A172 (cell line): ENCODE measurements around the gene TNFRSF14. TPM values are rescaled to one million over a fixed set of nuclear protein-coding genes. Genes with fewer than 3 reads are reported as not detected.

Experiments
- DNase-seq: peaks from one replicate; pipeline ENCODE4 v3.0.0-alpha.2; 2015; ENCODE audit warnings: low spot score
- total RNA-seq: library from RNA; depleted of rRNA; stranded (reverse); fragments of >200 nt; shearing (Covaris generic); gene quantifications from 2 replicates; pipeline ENCODE4 v1.2.3, GENCODE V29; 2014

TNFRSF14 gene
- total RNA-seq, 1 experiment from 2014 or later, result 0.05 TPM

DNA sequence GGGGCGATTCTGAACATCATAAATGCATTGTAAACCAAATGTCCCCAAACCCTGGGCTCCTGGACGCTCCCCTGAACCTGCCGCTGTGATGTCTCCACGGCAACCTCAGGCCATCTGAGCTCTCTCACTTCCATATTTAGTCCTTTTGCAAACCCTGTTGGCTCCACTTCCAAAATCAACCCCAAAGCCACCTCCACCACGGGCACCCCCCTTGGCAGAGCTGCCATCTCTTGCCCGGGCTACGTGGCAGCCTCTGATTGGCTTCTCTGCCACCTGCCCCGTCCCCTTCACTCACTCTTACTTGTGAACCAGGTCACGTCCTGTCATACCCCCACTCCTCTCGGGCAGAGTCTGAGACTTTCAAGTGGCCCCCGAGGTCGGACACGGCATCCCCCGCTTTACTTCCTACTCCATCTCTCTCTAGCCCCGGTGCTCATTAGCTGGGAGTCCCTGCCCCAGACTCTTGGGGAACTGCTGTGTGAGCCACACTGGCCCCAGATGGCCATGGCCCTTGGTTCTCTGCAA, 46.2 kb downstream of the TNFRSF14 start:
- no peak for DNase-seq

DNA sequence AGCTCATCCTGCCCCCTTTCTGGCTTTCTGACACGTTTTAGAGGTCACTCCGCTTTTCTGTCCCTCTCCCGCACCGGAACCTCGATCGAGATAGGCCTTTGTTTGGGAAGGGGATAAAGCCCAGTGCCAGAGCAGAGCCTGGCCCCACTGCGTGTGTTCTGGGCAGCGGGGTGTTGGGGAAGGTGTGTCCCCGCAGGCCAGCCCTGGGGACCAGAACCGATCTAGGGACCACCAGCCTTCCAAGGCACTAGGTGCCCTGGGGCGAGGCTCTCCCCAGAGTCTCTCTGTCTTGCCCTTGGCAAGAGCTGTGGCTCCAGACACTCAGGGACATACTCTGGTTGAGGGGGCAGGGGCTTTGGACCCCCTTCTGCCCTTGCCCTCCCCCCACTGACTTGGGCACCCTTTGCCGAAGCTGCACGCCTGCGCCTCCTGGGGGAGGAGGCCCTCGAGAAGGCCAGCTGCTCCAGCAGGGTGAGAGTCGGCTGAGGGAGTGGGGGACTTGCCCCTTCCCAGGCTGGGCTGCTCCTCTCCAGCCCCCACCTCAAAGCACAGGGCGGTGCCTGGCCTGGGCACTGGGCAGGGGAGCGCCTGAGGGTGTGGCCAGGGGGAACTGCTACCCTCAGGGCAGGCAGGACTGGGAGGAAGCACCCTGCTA, 46.8 kb downstream of the TNFRSF14 start:
- DNase-seq, result no peak

GRCh38 chr1:2603521-2604155, 47.5 kb downstream of the TNFRSF14 start:
- no peak for DNase-seq

DNA sequence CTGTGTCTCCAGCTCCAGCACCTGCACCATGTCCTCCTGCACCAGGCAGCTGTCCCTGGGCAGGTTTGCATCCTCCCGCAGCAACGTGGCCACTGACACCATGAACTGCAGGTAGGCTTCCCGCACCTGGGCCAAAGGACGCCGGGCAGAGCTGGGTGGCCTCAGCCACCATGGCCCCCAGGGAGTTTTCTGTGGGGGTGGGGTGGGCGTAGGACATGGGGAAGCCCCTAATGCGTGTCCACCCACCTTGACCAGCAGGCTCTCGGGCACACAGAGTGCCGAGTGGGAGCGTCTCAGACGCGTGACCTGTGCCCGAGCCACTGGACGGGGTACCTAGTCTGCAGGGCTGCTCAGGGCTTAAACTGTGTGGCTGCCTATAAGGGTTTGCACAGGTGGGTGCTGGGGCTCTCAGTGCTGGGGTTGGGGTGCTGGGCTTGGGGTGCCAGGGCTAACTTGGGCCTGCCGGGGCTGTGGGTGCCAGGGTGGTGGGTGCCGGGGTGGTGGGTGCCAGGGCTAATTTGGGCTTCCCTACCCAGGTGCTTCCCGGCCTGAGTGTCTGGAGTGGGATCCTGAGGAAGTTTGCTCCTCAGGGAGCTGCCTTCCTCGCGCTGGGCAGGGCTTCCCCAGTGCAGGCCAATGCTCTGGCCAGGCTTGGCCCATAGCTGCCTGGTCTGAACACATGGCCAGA, 48.1 kb downstream of the TNFRSF14 start:
- no peak for DNase-seq

GRCh38 chr1:2604844-2605508, 48.8 kb downstream of the TNFRSF14 start:
- no peak for DNase-seq

DNA sequence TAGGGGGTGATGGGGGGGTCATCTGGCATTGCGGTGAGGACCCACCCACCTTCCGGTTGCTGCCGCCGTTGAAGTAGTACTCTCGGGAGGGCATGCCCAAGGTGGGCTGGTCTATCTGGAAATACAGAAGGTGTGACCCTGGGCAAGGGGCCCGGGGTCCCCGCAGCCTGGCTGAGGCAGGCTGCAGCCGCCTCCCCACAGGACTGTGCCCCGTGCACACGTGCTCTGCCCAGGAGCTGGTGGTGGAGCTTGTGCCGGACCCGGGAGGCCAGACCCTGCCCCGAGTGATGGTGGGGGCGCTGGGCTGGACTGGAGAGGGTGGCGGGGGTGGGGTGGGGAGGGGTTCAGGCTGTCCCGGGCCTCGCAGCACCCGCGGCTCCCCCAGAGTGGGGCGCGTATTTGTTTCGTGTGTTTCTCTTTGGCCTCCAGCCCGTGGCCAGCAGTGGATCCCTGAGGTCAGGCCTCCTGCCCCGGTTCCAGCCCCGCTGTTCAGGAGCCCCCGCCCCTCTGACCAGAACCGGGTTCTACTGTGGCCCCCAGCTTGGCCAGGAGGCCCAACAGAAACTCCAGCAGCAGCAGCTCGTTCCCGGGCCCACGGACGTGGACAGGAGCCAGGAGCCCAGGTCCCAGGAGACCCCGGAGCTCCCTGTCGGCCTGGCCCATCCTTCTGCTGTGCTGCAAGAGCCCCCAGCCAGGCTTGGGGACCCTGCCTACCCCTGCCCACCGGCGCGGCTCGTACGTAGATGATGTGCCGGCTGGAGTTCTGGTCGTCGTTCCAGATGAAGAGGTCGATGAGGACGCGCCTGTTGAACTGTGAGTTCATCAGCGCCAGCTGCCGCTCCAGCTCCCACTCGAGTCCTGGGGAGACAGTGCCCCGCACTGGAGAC, 49.6 kb downstream of the TNFRSF14 start:
- no peak for DNase-seq

DNA sequence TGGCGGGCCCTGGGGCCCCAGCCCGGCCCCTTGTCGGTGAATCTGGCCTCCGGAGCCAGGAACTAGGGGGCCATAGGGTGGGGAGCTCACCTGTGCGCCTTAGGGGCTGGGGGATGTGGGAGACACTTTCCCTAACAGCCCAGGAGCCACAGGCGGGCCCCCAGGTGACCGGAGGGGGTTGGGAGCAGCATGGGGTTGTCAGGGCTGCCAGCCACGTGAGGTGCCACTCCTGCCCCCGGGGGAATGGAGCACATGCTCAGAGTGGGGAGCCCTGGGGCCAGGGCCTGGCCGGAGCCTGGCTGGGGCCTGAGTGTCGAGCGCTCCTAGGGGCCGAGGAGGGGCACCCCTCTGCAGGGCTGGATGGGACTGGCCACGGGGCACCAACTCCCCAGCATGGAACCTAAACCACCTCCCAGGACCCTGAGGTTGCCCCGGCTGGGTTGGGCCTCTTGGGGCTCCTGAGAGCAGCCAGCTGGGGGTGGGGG, 50.3 kb downstream of the TNFRSF14 start:
- no peak for DNase-seq

- DNase-seq, result no peak
Observed at GRCh38 chr1:2606881-2607621, 50.9 kb downstream of the TNFRSF14 start.

- no peak for DNase-seq
Observed at GRCh38 chr1:2607641-2608091, 51.5 kb downstream of the TNFRSF14 start.

DNA sequence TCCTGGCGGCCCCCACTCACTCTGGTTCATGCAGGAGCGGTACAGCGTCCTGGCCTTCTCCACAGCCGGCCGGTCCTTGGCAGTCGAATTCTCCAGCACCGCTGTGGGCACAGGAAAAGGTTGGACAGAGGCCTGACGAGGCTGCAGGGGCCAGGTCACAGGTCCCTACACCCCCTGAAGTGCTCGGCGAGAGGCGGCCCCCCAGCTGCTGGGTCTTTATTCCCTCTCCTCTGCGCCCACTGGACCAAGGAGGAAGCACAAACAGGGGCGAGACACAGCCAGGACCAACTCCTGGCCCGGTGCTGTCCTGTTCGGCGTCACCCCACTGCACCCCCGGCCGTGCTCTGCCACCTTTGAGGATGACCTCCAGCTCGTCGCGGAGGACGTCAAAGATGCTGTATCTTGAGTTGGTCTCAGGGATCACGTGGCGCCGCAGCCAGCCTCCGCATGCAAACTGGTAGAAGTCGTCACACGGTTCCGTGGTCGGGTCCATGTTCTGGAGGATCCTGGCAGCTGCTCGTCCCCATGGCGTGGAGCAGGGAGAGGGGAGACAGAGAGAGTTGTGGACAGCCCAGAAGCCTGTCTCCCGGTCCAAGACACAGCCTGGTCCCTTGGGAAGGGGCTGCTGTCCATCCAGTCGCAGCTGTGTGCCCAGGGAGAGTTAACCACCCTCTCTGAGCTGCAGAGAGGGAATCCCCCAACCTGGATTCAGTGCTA, 53.3 kb downstream of the TNFRSF14 start:
- DNase-seq, result no peak

GRCh38 chr1:2610036-2610959, 54.1 kb downstream of the TNFRSF14 start:
- no peak for DNase-seq

- no peak for DNase-seq
Observed at GRCh38 chr1:2611031-2611501, 54.9 kb downstream of the TNFRSF14 start.

DNA sequence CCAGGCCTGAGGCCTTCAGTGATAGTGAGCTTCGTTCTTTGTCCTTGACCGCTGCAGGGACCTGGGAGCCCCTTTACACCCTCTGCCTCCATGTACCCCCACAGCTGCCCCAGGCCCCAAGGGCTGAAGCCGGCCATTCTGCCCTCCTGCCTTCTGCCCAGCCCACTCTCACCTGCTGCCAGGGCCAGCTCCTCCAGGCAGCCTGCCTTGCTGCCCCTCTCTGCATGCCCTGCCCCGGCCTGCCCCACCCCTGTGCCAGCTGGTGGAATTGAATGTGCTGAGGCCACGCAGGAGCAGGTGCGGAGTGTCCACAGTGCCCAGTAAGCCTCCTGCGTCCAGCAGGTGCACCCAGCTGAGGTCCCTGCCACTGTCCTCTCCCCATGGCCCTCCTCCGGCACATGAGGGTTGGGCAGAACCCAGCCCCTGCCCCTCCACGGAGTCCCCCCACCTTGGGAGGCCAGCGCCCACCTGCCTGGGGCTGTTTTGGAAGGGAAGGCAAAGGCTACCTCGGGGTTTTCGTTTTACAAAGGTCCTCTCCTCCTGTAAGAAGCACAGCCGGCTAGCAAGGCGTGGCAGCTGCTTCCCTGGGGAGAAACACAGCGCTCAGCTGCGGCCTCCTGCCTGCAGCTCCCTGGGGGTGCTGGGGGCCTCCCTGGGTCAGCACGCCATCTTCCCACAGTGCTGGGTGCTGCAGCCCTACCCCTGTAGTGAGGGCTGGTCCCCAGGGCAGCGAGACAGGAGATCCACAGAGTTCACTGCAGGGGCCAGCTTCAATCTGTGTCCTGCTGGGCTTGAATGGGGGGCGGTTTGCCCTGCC, 55.7 kb downstream of the TNFRSF14 start:
- DNase-seq, result no peak

- no peak for DNase-seq
Observed at GRCh38 chr1:2612591-2613365, 56.6 kb downstream of the TNFRSF14 start.
